Nephron progenitor cell (in vitro differentiated cells): ENCODE measurements around the gene ARHGAP19.

Experiments
- DNase-seq: peaks from one replicate; pipeline ENCODE4 v3.0.0; 2021
- H3K27ac Mint-ChIP-seq: 2 replicates; pipeline ENCODE4 v1.8.0; 2021; ENCODE audit warnings: mild to moderate bottlenecking, moderate library complexity, mixed read lengths
- H3K27me3 Mint-ChIP-seq: 2 replicates; pipeline ENCODE4 v1.8.0; 2021; ENCODE audit warnings: mild to moderate bottlenecking, low read depth, mixed read lengths; ENCODE audit not compliant: poor library complexity
- H3K36me3 Mint-ChIP-seq: 2 replicates; pipeline ENCODE4 v1.8.0; 2021; ENCODE audit warnings: low read depth, mixed read lengths
- H3K4me1 Mint-ChIP-seq: 2 replicates; pipeline ENCODE4 v1.8.0; 2021; ENCODE audit warnings: mixed read lengths
- H3K4me3 Mint-ChIP-seq: 2 replicates; pipeline ENCODE4 v1.8.0; 2021; ENCODE audit warnings: mild to moderate bottlenecking, moderate library complexity, mixed read lengths
- H3K9me3 Mint-ChIP-seq: 2 replicates; pipeline ENCODE4 v1.8.0; 2021; ENCODE audit warnings: mild to moderate bottlenecking, moderate library complexity, mixed read lengths
- CTCF ChIP-seq: fragments of 200-600 bp; sonication (generic); IDR thresholded peaks from 2 replicates; pipeline ENCODE4 v1.5.0; 2021; ENCODE audit warnings: antibody characterized with exemption

Gene ARHGAP19

GRCh38 chr10:97188261-97188711, 104.2 kb downstream of the ARHGAP19 start:
- Mint-ChIP-seq H3K4me3 (no peak overlapping the region), H3K27me3 (peaks cover 54% of the 10 kb centered on the region), H3K9me3 (peaks cover 3% of the 10 kb centered on the region), H3K36me3 (no peaks in the 10 kb centered on the region), H3K4me1 (peaks cover 76% of the 10 kb centered on the region), H3K27ac (no peak overlapping the region)
- DNase-seq = no peak
- no peak for TF ChIP-seq CTCF

GRCh38 chr10:97186911-97187310, 105.5 kb downstream of the ARHGAP19 start:
- no peak overlapping the region for H3K27ac Mint-ChIP-seq
- H3K36me3 Mint-ChIP-seq = no peaks in the 10 kb centered on the region
- TF ChIP-seq CTCF = no peak
- peaks cover 70% of the 10 kb centered on the region for H3K4me1 Mint-ChIP-seq
- peaks cover 61% of the 10 kb centered on the region for H3K27me3 Mint-ChIP-seq
- no peak for DNase-seq
- peak overlapping the region; percentile 88 for H3K4me3 Mint-ChIP-seq
- peaks cover 3% of the 10 kb centered on the region for H3K9me3 Mint-ChIP-seq

GRCh38 chr10:97185326-97186058, 106.9 kb downstream of the ARHGAP19 start, which contains the start of gene SLIT1:
TSS of gene SLIT1 (minus strand) at chr10:97185959. CDS start at chr10:97185674, 285 bp downstream.
- Mint-ChIP-seq H3K36me3 (no peaks in the 10 kb centered on the region), H3K4me3 (peak within 1 kb of the TSS; percentile 88), H3K4me1 (peaks cover 58% of the 10 kb centered on the region), H3K9me3 (no peaks in the 10 kb centered on the region), H3K27ac (peak within 1 kb of the TSS; percentile 58), H3K27me3 (peaks cover 64% of the 10 kb centered on the region)
- peak; percentile 8 for TF ChIP-seq CTCF
- peak; percentile 72 for DNase-seq

GRCh38 chr10:97184971-97185325, 107.5 kb downstream of the ARHGAP19 start:
- no peak for TF ChIP-seq CTCF
- DNase-seq = no peak
- Mint-ChIP-seq H3K36me3 (no peaks in the 10 kb centered on the region), H3K4me1 (peaks cover 53% of the 10 kb centered on the region), H3K27me3 (peaks cover 67% of the 10 kb centered on the region), H3K4me3 (peak overlapping the region; percentile 88), H3K9me3 (no peaks in the 10 kb centered on the region), H3K27ac (peak overlapping the region; percentile 58)

GRCh38 chr10:97183314-97183713, 109.1 kb downstream of the ARHGAP19 start:
- Mint-ChIP-seq H3K36me3 (no peaks in the 10 kb centered on the region), H3K27ac (no peak overlapping the region), H3K9me3 (no peaks in the 10 kb centered on the region), H3K27me3 (peaks cover 70% of the 10 kb centered on the region), H3K4me1 (peaks cover 42% of the 10 kb centered on the region), H3K4me3 (peak overlapping the region; percentile 88)
- TF ChIP-seq CTCF = no peak
- no peak for DNase-seq
